ENCODE measurements around the gene CIRBP.

GRCh38 chr19:1309977-1310852 is 41.1 kb downstream of the CIRBP start:
- TF ChIP-seq POLR2AphosphoS5 (IDR thresholded peaks at IDR 0.05; ENCODE audit: low read depth, low read length) = no peak
- no peak for TF ChIP-seq CTCF (IDR thresholded peaks at IDR 0.05)
- TF ChIP-seq REST (IDR thresholded peaks at IDR 0.05; ENCODE audit: insufficient read depth in 1 of 2, low read depth in 2 of 2, low read length in 1 of 2) = no peak
- no peak for TF ChIP-seq SIN3A (IDR thresholded peaks at IDR 0.05; ENCODE audit: borderline replicate concordance, insufficient read depth, low read depth, low read length)

All from Panc1 (cell line).